NCI-H524 treated with DMSO at 0.1 percent for 48 hours (cell line): ENCODE measurements around the gene DNMT3B.
"Not testable (repeated sequence)": the region's sequence is repeated elsewhere in the genome, so short reads cannot be mapped to it uniquely, and the experiment has no call there.

ENCODE experiments used
- DNase-seq: peaks from one replicate; lab custom pipeline; 2025; lab: John Stamatoyannopoulos, UW

The DNMT3B gene

GRCh38 chr20:32792316-32792715 lies 30.1 kb downstream of the DNMT3B start:
- no peak for DNase-seq

DNA sequence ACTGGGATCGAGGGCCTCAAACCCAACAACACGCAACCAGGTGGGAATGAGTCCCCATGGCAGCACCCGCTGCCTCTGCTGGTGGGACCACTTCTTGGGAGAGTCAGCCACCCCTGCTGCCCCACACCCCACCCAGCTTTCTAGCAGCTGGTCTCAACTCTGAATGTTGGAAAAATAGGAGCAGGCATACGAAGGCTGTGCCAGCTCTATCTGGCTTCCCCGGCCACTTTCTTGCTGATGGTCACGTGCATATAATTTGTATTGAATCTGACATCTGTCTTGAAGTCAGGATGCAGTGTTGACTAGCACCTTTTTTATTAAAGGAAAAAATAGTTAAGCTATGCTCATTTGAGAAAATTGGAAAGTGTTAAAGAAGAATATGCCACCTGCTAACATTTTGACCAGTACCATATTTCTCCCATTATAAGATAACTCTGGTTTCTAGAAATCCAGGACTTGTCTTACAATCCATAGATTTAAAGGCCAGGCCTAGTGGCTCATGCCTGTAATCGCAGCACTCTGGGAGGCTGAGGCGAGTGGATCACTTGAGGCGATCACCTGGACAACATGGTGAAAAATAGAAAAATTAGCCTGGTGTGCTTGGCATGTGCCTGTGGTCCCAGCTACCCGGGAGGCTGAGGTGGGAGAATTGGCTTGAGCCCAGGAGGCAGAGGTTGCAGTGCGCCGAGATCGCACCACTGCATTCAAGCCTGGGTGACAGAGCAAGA lies 30.7 kb downstream of the DNMT3B start:
- DNase-seq = no peak

DNA sequence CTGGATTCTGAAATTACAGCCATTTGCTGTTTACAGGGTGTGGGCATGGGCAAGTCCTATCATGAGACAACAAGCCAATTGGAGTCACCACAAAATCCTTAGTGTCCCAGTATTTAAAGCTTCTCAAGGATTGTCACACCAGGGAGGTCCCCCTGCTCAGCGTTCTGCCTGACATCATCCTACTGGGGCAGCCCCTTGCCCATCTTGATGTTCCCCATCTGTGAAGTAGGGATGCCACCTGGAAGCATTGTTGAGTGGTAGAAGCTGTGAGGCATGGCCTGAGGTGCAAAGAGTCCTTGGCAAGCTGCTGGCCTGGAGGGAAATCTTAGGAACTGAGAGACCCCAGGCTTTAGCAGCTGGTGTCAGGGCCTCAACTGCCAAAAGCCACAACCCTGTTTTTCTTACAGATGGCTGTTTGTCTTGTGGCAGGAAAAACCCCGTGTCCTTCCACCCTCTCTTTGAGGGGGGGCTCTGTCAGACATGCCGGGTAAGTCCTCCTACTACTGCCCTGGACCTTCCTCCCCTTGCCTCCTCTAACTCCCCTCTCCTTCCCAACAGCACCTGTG lies 34.3 kb downstream of the DNMT3B start:
- DNase-seq = no peak

DNA sequence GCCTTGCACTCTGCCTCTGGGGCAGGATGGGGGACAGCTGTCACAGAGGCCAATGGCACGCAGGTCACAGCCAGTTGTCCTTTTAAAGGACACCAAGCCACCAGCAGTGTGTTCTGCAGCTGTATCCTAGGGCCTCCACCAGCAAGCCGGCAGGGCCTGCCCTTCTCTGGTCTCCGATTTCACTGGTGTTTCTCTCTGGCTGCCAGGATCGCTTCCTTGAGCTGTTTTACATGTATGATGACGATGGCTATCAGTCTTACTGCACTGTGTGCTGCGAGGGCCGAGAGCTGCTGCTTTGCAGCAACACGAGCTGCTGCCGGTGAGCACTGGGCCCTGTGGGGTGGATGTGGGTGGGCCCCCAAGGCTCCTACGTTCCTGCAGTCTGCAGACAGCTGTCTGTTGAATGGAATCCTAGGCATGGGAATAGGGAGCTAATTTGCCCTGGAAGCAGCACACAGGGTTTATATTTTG lies 34.8 kb downstream of the DNMT3B start:
- DNase-seq = no peak

DNA sequence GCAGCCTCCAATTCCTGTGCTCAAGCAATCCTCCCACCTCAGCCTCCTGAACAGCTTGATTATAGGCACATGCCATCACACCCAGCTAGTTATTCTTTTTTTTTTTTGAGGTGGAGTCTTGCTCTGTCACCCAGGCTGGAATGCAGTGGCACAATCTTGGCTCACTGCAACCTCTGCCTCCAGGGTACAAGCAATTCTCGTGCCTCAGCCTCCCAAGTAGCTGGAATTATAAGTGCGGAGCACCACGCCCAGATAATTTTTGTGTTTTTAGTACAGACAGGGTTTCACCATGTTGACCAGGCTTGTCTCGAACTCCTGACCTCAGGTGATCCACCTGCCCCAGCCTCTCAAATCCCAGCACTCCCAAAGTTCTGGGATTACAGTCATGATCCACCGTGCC lies 35.4 kb downstream of the DNMT3B start:
- not testable (repeated sequence) for DNase-seq

- no peak for DNase-seq
Measured at GRCh38 chr20:32798046-32798981, 36.1 kb downstream of the DNMT3B start.

- DNase-seq = no peak
Measured at GRCh38 chr20:32803092-32803491, 40.9 kb downstream of the DNMT3B start.

DNA sequence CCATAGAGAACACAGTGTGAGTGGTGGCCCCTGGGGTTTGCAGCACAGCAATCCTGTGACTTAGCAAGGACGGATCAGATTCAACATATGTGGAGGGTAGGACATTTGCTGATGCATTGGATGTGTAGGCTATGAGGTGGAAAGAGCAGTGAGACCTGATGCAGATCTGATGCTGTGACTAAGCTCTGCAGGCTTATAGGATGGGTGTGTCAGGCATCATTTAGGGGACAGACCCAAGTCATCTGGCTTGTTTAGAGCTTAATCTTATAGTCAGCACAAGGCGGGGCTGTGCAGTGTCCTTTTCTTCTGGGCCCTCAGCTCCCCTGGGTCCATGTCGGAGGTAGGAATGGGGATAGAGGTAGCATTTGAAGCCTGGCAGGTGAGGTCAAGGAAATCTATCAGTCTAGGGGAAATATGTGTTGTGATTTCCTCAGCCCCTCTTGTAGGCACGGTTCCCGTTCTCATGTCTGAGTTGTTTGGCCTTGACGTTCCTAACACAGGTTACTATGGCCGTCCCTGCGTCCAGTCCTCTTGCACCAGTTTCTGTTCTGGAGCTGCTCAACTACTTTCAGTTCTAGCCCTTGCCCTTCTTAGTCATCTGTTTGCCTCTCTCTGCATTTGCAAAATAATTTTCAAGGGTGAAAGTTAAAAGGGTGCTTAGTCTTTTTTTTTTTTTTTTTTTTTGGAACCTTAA lies 42.0 kb downstream of the DNMT3B start:
- no peak for DNase-seq

GRCh38 chr20:32804817-32805216 lies 42.6 kb downstream of the DNMT3B start:
- no peak for DNase-seq

GRCh38 chr20:32805721-32806120 lies 43.5 kb downstream of the DNMT3B start:
- DNase-seq = no peak

DNA sequence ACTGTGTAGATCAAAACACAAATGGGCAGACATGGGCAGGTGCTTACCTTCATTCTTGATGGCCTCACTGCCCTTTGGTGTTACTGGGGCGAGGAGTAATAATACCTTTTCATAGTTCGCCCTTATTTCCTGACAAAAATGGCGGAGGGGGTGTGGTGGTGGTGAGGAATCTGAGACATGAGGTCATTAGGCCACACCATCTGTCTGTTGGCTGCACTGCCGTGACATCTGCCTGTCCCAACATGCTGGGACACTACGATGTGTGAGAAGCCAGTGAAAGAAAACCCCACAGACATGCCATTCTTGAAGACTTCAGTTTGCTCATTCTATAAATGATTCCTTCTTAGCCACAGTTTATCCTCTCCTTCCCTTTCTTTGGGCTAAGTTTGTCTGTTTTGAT lies 44.2 kb downstream of the DNMT3B start:
- peak; percentile 50 for DNase-seq

GRCh38 chr20:32807706-32808105 lies 45.5 kb downstream of the DNMT3B start:
- DNase-seq = no peak

DNA sequence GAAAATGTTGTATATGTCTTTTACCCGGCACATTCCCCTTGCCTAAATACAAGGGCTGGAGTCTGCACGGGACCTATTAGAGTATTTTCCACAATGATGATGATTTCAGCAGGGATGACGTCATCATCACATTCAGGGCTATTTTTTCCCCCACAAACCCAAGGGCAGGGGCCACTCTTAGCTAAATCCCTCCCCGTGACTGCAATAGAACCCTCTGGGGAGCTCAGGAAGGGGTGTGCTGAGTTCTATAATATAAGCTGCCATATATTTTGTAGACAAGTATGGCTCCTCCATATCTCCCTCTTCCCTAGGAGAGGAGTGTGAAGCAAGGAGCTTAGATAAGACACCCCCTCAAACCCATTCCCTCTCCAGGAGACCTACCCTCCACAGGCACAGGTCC lies 46.3 kb downstream of the DNMT3B start:
- DNase-seq = no peak

DNA sequence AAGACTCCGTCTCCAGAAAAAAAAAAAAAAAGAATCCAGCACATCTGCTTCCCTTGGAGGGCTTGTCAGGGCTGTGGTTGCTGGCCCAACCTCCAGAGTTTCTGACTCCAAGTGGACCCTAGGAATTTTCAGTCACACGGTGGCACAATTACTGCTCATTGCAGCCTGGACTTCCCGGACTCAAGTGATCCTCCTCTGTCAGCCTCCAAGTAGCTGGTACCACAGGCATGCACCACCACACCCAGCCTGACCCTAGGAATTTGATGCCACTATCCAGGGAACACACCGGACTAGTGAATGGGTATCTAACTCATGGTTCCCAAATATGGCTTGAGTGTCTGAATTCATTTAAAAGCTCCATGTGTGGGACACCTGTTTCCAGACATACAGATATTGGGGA lies 47.7 kb downstream of the DNMT3B start:
- no peak for DNase-seq

DNA sequence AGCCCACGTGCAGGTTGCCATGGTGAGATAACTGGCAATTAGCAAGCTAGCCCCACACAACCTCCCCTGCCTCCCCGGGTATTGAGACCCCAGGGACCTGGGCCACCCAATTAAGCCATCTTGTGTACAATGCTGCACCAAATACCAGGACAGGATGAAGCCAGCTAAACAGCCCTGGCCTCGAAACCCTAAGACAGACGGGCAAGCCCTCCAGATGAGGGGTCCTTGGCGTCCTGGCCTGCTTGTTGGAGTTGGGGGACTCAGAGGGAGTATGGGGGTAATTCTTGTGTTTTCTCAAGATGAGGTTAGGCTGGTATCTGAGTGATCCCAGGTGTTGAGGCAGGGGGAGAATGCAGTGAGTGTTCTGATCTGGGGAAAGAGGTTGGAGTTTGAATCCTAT lies 48.8 kb downstream of the DNMT3B start:
- DNase-seq = no peak

DNA sequence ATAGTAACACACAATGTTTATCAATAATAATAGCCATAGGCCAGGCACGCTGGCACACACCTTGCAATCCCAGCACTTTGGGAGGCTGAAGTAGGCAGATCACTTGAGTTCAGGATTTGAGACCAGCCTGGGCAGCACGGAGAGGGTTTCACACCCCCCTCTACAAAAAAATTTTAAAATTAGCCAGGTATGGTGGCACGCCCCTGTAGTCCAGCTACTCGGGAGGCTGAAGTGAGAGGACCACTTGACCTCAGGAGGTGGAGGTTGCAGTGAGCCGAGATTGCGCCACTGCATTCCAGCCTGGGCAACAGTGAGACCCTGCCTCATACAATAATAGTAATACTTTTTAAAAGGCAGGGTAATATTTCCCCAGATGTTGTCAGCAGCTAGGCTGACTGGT lies 49.7 kb downstream of the DNMT3B start:
- DNase-seq = no peak

GRCh38 chr20:32819992-32820697 lies 58.0 kb downstream of the DNMT3B start:
- DNase-seq = no peak

DNA sequence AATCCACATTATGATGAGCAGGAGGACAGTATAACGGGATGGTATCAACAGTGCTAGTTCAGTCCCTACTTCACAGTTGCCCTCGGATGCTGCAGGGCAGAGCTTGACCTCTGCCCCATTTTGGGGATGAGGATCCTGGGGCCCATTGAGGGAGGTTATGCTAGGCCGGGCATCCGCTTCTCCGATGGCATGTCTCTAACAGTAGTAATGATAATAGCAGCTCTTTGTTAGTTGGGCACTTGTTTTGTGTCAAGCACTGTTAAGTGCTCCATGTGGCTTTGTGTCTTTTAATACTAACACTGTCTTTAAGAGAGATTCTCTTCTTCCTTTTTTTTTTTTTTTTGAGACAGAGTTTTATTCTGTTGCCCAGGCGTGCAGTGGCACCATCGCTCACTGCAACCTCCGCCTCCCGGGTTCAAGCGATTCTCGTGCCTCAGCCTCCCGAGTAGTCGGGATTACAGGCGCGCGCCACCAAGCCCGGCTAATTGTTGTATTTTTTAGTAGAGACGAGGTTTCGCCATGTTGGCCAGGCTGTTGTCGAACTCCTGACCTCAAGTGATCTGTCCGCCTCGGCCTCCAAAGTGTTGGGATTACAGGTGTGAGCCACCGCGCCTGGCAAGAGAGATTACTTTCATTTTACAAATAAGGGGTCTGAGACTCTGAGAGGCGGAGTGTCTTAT lies 58.7 kb downstream of the DNMT3B start:
- no peak for DNase-seq

GRCh38 chr20:32822225-32822624 lies 60.0 kb downstream of the DNMT3B start:
- no peak for DNase-seq

- DNase-seq = no peak
Measured at GRCh38 chr20:32823078-32823477, 60.9 kb downstream of the DNMT3B start.
